ENCODE data around the gene ALDH1L1. TPM values are rescaled to one million over a fixed set of nuclear protein-coding genes. Genes with fewer than 3 reads are reported as not detected.

The ALDH1L1 gene
- total and polyA plus RNA-seq, 4 donors: 0.51 to 9.0 (median 2.8) TPM

DNA sequence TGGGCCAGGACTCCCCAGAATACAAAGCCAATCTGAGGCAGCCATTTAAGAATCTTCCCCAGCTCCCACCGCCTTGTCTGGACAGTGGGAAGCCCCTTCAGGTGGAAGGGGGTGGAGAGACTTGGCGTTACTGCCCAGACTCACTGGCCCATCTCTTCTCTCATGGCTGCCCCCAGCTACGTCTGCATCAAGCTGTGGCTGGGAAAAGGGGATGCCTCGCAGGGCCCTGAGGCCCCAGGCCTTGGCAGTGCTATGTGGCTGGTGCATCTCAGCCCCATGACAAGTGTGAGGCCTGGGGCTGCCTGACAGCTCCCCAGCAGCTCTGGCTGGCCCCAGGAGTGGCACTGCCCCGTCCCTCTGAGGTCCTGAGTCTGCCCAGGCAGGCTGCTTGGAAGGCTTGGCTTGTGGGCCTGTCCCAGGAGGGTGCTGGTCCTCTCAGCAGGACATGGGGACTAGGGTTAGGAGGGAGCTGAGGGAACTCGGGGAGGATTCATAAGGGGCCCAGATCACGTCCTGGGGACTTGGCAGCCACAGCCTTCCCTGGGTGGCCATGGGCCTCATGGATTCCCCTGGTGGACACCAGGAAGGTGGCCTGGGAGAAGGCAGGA is 76.3 kb downstream of the ALDH1L1 start:
- Histone ChIP-seq H3K4me1 (ENCODE audit: control insufficient read depth in 5 of 5, insufficient read depth in 5 of 5, low read length in 5 of 5) (peaks cover 0 to 4% (median 0%) of the 10 kb centered on the region in 5 donors), H3K9ac (ENCODE audit: insufficient read depth in 1 of 2, low read length in 2 of 2) (no peak overlapping the region), H3K36me3 (ENCODE audit: control insufficient read depth in 4 of 4, insufficient read depth in 4 of 4, low read length in 4 of 4) (no peaks in the 10 kb centered on the region), H3K4me3 (no peak overlapping the region), H3K27ac (ENCODE audit: low read depth in 1 of 2, low read length in 1 of 2) (no peak overlapping the region), H3K9me3 (ENCODE audit: control insufficient read depth in 4 of 4, insufficient read depth in 3 of 4, low read length in 3 of 4) (peaks cover 0 to 2% (median 0%) of the 10 kb centered on the region in 4 donors), H3K27me3 (ENCODE audit: control insufficient read depth in 3 of 3, insufficient read depth in 3 of 3, low read length in 2 of 3) (no peaks in the 10 kb centered on the region)
- TF ChIP-seq, protein P1, sequence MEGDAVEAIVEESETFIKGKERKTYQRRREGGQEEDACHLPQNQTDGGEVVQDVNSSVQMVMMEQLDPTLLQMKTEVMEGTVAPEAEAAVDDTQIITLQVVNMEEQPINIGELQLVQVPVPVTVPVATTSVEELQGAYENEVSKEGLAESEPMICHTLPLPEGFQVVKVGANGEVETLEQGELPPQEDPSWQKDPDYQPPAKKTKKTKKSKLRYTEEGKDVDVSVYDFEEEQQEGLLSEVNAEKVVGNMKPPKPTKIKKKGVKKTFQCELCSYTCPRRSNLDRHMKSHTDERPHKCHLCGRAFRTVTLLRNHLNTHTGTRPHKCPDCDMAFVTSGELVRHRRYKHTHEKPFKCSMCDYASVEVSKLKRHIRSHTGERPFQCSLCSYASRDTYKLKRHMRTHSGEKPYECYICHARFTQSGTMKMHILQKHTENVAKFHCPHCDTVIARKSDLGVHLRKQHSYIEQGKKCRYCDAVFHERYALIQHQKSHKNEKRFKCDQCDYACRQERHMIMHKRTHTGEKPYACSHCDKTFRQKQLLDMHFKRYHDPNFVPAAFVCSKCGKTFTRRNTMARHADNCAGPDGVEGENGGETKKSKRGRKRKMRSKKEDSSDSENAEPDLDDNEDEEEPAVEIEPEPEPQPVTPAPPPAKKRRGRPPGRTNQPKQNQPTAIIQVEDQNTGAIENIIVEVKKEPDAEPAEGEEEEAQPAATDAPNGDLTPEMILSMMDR (IDR thresholded peaks at IDR 0.05; ENCODE audit: control extremely low read depth, extremely low read depth): no peak
- 81 to 94% methylated on average over 7 of the region's 7 CpGs for WGBS, 2 donors
- ATAC-seq (ENCODE audit: insufficient read depth, low FRiP score) (no peak), DNase-seq (no peak)

DNA sequence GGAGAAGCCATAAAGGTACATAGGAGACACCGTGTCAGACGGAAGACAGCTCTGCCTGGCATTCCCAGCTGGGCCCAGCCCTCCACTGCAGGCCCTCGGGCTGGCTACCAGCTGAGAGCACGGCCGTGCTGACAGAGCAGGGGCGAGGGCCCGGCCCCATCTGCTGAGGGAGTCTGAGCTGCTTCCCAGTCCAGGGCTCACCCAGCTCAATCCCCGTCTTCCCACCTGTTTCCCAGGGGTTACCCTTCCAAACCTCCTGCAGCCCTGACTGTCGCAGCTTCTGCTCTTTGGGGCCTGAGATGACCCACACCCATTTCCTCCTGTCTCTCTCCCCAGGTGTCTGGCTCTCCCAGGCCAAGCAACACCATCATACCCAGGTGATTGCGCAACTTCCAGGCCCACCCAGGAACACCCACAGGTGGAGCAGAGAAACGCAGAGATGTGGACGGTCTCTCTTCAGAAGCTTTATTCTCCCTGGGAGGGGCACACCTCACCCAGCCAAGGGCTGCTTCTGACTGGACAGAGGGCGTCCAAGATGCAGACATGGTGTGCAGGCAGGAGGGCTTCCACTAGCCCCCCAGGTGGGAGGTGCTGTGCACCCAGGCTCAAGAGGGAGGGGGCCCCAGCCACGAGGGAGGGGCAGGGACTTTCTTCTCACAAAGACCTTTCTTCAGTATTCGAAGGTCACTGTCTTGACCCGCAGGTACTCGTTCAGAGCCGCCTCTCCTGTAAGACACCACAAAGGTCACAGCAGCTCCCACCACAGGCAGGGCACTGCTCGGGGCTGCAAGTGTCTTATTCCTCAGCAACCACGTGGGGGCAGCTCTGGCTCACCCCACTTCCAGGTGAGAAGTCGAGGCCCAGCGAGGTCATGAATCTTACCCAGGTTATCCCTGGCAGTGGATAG is 77.0 kb downstream of the ALDH1L1 start:
- Histone ChIP-seq H3K4me3 (no peak overlapping the region), H3K36me3 (ENCODE audit: control insufficient read depth in 4 of 4, insufficient read depth in 4 of 4, low read length in 4 of 4) (no peaks in the 10 kb centered on the region), H3K4me1 (ENCODE audit: control insufficient read depth in 5 of 5, insufficient read depth in 5 of 5, low read length in 5 of 5) (peaks cover 0 to 4% (median 0%) of the 10 kb centered on the region in 5 donors), H3K27ac (ENCODE audit: low read depth in 1 of 2, low read length in 1 of 2) (no peak overlapping the region), H3K27me3 (ENCODE audit: control insufficient read depth in 3 of 3, insufficient read depth in 3 of 3, low read length in 2 of 3) (no peaks in the 10 kb centered on the region), H3K9ac (ENCODE audit: insufficient read depth in 1 of 2, low read length in 2 of 2) (no peak overlapping the region), H3K9me3 (ENCODE audit: control insufficient read depth in 4 of 4, insufficient read depth in 3 of 4, low read length in 3 of 4) (peaks cover 0 to 3% (median 0%) of the 10 kb centered on the region in 4 donors)
- no peak for ATAC-seq (ENCODE audit: insufficient read depth, low FRiP score)
- TF ChIP-seq, protein P1 (IDR thresholded peaks at IDR 0.05; ENCODE audit: control extremely low read depth, extremely low read depth): no peak
- DNase-seq: no peak
- 76 to 86% methylated on average over 21 to 22 of the region's 22 CpGs for WGBS, 2 donors

DNA sequence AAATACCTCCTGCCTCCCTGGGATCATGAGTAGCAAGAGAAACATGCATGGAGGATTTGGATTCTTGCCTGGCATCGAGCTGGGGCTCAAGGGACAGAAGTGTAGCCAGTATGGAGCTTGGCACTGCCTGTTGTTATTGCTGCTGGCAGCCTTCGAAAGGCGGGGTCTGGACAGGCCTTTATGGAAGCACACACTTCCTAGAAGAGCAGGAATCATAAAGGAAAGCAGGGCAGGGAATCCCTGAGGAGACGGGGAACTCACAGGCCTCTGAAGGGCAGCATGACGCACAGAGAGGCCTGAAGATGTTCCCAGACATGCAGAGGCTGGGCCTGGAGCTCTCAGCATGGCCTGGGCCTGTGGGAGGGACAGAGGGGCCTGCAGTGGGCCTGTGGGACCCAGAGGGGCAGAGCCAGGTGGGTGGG is 77.8 kb downstream of the ALDH1L1 start:
- 51 to 74% methylated on average over 5 of the region's 5 CpGs for WGBS, 2 donors
- no peak for DNase-seq
- no peak overlapping the region for H3K4me3 ChIP-seq
- peaks cover 0 to 9% (median 0%) of the 10 kb centered on the region in 5 donors for H3K4me1 ChIP-seq (ENCODE audit: control insufficient read depth in 5 of 5, insufficient read depth in 5 of 5, low read length in 5 of 5)
- no peak overlapping the region for H3K9ac ChIP-seq (ENCODE audit: insufficient read depth in 1 of 2, low read length in 2 of 2)
- no peak for ATAC-seq (ENCODE audit: insufficient read depth, low FRiP score)
- TF ChIP-seq, protein P1 (IDR thresholded peaks at IDR 0.05; ENCODE audit: control extremely low read depth, extremely low read depth): no peak
- no peaks in the 10 kb centered on the region for H3K36me3 ChIP-seq (ENCODE audit: control insufficient read depth in 4 of 4, insufficient read depth in 4 of 4, low read length in 4 of 4)
- no peak overlapping the region for H3K27ac ChIP-seq (ENCODE audit: low read depth in 1 of 2, low read length in 1 of 2)
- no peaks in the 10 kb centered on the region for H3K27me3 ChIP-seq (ENCODE audit: control insufficient read depth in 3 of 3, insufficient read depth in 3 of 3, low read length in 2 of 3)
- H3K9me3 ChIP-seq (ENCODE audit: control insufficient read depth in 4 of 4, insufficient read depth in 3 of 4, low read length in 3 of 4): peaks cover 0 to 6% (median 0%) of the 10 kb centered on the region in 4 donors
